Retinal pigment epithelial cell (primary cell): ENCODE results near the gene TMBIM1.
"Not testable (repeated sequence)": the region's sequence is repeated elsewhere in the genome, so short reads cannot be mapped to it uniquely, and the experiment has no call there.

ENCODE experiments used
- DNase-seq: peaks from one replicate; pipeline ENCODE4 v3.0.0-alpha.2; 2010; ENCODE audit warnings: low read depth
- H3K4me3 ChIP-seq: 2 replicates; pipeline ENCODE4 v1.5.1; 2011; ENCODE audit warnings: mild to moderate bottlenecking, low read length, control low read depth, moderate library complexity
- TF ChIP-seq, protein P1 (sequence below): conservative IDR thresholded peaks from 2 replicates; pipeline ENCODE4 v1.5.1; 2011; ENCODE audit warnings: low read depth, low read length, control low read depth, inconsistent platforms

TMBIM1 gene

DNA sequence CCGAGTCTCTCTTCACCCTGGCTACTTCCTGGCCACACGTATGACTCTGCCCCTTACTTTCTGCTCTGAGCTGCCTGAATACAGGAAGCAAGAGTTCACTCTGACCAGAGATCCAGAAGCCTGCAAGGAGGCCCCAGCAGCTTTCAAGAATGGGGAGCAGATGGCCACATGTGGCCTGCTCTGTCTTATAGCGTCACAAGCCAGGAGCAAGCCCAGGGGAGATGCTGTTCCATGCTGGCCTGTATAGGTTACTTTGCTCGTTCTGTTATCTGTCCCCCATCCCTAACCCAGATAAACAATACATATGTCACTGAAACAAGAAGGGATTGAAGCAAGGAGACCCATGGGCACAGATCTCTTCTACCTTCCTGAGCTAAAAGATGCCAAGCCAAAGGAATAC lies 17.7 kb downstream of the TMBIM1 start:
- TF ChIP-seq, protein P1, sequence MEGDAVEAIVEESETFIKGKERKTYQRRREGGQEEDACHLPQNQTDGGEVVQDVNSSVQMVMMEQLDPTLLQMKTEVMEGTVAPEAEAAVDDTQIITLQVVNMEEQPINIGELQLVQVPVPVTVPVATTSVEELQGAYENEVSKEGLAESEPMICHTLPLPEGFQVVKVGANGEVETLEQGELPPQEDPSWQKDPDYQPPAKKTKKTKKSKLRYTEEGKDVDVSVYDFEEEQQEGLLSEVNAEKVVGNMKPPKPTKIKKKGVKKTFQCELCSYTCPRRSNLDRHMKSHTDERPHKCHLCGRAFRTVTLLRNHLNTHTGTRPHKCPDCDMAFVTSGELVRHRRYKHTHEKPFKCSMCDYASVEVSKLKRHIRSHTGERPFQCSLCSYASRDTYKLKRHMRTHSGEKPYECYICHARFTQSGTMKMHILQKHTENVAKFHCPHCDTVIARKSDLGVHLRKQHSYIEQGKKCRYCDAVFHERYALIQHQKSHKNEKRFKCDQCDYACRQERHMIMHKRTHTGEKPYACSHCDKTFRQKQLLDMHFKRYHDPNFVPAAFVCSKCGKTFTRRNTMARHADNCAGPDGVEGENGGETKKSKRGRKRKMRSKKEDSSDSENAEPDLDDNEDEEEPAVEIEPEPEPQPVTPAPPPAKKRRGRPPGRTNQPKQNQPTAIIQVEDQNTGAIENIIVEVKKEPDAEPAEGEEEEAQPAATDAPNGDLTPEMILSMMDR, result no peak
- no peak for DNase-seq
- no peak overlapping the region for H3K4me3 ChIP-seq

DNA sequence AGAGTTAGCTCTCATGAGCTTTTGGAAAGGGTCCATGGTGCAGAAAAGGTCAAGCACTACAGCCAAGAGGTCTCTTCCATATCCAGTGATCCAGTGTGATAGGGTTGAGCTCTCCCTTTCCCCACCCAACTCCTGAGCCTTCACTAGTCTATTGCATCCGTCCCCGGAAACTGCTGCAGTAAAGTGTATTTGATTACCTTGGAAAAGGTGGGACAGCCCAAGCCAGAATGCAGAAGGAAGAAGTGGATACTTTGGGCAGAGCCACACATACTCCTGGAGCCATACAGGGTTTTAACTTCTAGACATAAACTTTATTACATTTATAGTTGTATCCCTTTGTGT lies 18.4 kb downstream of the TMBIM1 start:
- no peak for DNase-seq
- H3K4me3 ChIP-seq, result no peak overlapping the region
- TF ChIP-seq, protein P1, result no peak

DNA sequence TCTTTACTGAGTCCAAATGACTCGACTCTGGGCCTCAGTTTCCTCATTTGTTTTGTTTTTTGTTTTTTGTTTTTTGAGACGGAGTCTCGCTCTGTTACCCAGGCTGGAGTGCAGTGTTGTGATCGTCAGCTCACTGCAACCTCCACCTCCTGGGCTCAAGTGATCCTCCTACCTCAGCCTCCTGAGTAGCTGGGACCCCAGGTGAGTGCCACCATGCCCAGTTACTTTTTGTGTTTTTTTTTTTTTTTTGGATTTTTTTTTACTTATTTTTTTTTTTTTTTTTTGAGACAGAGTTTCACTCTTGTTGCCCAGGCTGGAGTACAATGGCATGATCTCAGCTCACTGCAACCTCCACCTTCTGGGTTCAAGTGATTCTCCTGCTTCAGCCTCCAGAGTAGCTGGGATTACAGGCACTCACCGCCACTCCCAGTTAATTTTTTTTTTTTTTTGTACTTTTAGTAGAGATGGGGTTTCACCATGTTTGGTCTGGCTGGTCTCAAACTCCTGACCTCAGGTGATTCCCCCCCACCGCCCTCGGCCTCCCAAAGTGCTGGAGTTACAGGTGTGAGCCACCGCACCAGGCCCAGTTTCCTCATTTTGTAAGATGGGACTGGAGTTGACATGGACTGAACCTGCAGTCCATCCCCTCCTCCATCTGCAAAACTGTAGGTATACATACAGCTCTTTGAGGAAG lies 18.9 kb downstream of the TMBIM1 start:
- not testable (repeated sequence) for H3K4me3 ChIP-seq, DNase-seq

DNA sequence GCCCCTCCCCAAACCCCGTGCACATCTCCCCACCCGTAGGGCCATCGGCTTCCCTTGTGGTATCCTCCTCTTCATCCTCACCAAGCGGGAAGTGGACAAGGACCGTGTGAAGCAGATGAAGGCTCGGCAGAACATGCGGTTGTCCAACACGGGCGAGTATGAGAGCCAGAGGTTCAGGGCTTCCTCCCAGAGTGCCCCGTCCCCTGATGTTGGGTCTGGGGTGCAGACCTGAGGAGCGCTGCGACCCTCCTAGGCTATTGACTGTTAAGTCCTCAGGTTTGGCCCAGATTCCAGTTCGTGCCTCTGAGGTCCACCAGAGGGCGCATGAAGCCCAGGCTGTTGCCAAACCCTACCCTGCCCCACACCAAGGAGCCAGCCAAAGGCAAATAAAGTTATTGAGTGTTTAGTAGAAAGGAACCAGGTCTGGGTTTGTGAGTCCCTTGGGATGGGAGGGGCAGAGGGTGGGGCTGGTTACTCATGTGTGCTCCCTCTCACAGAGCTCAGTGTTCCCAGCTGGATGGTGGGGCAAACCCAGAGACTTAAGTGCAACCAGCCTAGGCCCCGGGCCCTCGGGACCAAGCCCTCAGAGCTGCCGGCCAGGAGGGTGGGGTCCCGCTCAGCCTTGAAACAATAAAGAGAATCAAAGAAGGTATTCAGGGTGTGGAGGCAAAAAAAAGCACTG lies 19.6 kb downstream of the TMBIM1 start:
- TF ChIP-seq, protein P1, result peak; percentile 91
- no peak overlapping the region for H3K4me3 ChIP-seq
- no peak for DNase-seq

DNA sequence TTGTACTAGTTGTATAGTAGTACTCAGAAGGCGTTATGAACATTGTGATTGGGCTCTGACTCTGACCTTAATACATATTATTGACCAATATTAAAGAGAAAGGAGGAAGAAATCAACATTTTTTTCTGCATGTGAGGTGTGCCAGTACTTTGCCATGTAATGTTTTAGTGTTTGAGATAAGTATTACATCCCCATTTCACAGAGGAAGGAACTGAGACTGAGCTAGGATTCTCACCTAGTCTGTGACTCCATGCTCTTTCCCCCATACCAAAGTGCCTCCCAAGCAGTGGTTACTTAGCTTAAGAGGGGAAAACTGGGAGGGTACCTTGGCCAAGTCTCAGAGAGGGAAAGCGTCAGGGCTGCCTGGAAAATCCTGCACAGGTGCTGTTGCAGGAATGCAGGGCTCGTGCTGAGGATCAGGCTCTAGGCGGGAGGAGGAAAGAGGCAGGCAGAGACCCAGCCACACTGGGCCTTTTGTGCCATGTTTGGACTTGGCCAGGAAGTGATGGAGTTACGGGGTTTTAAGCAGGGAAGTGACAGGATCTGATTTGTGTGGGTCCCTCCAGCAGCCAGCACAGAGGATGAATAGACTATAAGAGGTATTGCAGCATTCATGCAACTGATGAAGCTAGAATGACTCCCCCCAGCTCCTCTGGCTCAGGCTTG lies 20.3 kb downstream of the TMBIM1 start:
- TF ChIP-seq, protein P1, result no peak
- no peak for DNase-seq
- no peak overlapping the region for H3K4me3 ChIP-seq

DNA sequence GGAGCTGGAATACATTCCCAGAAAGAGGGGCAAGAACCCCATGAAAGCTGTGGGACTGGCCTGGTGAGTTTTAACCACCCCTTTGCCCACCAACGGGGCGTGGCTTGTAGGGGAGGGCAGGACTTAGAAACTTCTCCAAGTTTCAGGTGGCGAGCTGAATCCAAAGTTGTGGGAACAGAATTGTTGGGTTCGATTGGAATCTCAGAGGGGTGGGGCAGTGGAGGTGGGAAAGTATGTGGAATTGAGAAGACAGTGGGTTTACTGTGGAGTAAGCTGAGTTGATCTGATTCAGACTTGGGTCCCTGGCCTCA lies 20.9 kb downstream of the TMBIM1 start:
- H3K4me3 ChIP-seq, result peak overlapping the region; percentile 98
- DNase-seq, result no peak
- TF ChIP-seq, protein P1, result no peak

DNA sequence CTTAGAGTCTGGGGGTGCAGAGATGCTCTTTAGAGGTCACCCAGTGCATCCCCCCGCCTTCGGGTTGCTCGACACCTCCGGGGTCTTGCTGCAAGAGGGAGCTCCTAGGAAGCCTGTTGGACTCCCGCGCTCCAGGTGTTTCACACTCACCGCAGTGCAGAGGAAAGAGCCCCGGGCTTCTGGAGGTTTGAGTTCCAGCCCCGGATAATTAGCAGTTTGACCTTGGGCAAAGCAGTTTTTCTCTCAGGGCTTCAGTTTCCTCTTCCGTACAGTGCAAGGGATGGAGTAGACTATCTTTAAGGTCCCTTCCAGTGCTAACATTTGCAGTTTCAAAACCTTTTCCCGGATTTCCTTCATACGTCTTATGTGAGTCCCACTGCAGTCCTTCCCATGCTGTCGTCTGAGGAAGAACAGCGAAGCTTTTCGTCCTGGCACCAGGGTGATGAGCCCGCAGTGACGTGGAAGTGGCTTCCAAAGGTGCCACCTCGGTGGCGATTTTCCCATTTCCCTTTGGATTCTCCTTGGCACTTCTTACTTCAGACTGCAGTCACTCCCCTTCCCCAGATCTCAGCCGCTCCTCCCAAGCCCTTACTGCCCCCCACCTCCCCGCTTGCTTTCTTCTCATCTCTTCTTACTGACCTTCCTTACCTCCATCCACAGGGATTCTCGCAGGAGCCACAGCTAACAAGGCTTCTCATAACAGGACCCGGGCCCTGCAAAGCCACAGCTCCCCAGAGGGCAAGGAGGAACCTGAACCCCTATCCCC lies 21.4 kb downstream of the TMBIM1 start:
- peak overlapping the region; percentile 98 for H3K4me3 ChIP-seq
- no peak for DNase-seq
- TF ChIP-seq, protein P1, result no peak
